Globus pallidus (tissue), 1 donor: Measurements from ENCODE around the gene NPNT.

Experiments
- DNase-seq: peaks from one replicate; pipeline ENCODE4 v3.0.0-alpha.2; 2015; ENCODE audit warnings: low spot score

The NPNT gene

GRCh38 chr4:105917171-105917685, 22.0 kb downstream of the NPNT start:
- DNase-seq = no peak

GRCh38 chr4:105921301-105921700, 26.0 kb downstream of the NPNT start:
- no peak for DNase-seq

- no peak for DNase-seq
These were observed 28.4 kb downstream of the NPNT start for GRCh38 chr4:105923497-105924238.

- no peak for DNase-seq
These were observed 29.1 kb downstream of the NPNT start for GRCh38 chr4:105924341-105924740.

- DNase-seq = no peak
These were observed 35.4 kb downstream of the NPNT start for GRCh38 chr4:105930698-105931097.

GRCh38 chr4:105933083-105933482, 37.8 kb downstream of the NPNT start:
- no peak for DNase-seq

- DNase-seq = no peak
These were observed 39.1 kb downstream of the NPNT start for GRCh38 chr4:105934386-105934785.

- no peak for DNase-seq
These were observed 41.6 kb downstream of the NPNT start for GRCh38 chr4:105936901-105937300.

- DNase-seq = no peak
These were observed 42.5 kb downstream of the NPNT start for GRCh38 chr4:105937759-105938158.

GRCh38 chr4:105943234-105943633, 48.0 kb downstream of the NPNT start:
- DNase-seq = no peak

GRCh38 chr4:105944540-105944939, 49.3 kb downstream of the NPNT start:
- no peak for DNase-seq

- DNase-seq = no peak
These were observed 51.5 kb downstream of the NPNT start for GRCh38 chr4:105946771-105947170.

GRCh38 chr4:105950701-105951100, 55.4 kb downstream of the NPNT start:
- DNase-seq = no peak

GRCh38 chr4:105951198-105951597, 55.9 kb downstream of the NPNT start:
- DNase-seq = no peak

GRCh38 chr4:105952591-105952990, 57.3 kb downstream of the NPNT start:
- no peak for DNase-seq

GRCh38 chr4:105956569-105956968, 61.3 kb downstream of the NPNT start:
- no peak for DNase-seq

GRCh38 chr4:105957680-105958079, 62.4 kb downstream of the NPNT start:
- no peak for DNase-seq

- DNase-seq = no peak
These were observed 68.5 kb downstream of the NPNT start for GRCh38 chr4:105963461-105964400.

GRCh38 chr4:105965183-105965800, 70.0 kb downstream of the NPNT start:
- no peak for DNase-seq

- DNase-seq = no peak
These were observed 70.8 kb downstream of the NPNT start for GRCh38 chr4:105966051-105966450.

GRCh38 chr4:105967058-105967658, 71.9 kb downstream of the NPNT start:
- DNase-seq = no peak

- no peak for DNase-seq
These were observed 74.3 kb downstream of the NPNT start for GRCh38 chr4:105969575-105969974.
